Astrocyte (in vitro differentiated cells and primary cell): ENCODE measurements around the gene HOXD11. TPM values are rescaled to one million over a fixed set of nuclear protein-coding genes. Genes with fewer than 3 reads are reported as not detected.

Source experiments
- DNase-seq: peaks from one replicate; pipeline ENCODE4 v3.0.0-alpha.2; 2010; ENCODE audit warnings: low read depth
- FAIRE-seq: peaks from 2 replicates; lab custom pipeline; 2011; peaks lifted over from hg19 to GRCh38; lab: Jason Lieb, UNC
- H2AFZ ChIP-seq: 2 replicates; pipeline ENCODE4 v1.6.0; 2012; ENCODE audit warnings: low read depth, low read length, inconsistent platforms
- H3K27ac ChIP-seq: 2 replicates; pipeline ENCODE4 v1.5.1; 2011; ENCODE audit warnings: low read depth, low read length, inconsistent platforms
- H3K27me3 ChIP-seq: 2 replicates; pipeline ENCODE4 v1.6.0; 2011; ENCODE audit warnings: low read length, inconsistent platforms; ENCODE audit not compliant: insufficient read depth
- H3K36me3 ChIP-seq: 2 replicates; pipeline ENCODE4 v1.5.1; 2011; ENCODE audit warnings: low read length, inconsistent platforms; ENCODE audit not compliant: insufficient read depth
- H3K4me1 ChIP-seq: 2 replicates; pipeline ENCODE4 v1.5.1; 2011; ENCODE audit warnings: low read length, inconsistent platforms; ENCODE audit not compliant: insufficient read depth
- H3K4me2 ChIP-seq: 2 replicates; pipeline ENCODE4 v1.6.0; 2012; ENCODE audit warnings: low read length, inconsistent platforms
- H3K4me3 ChIP-seq: 2 replicates; pipeline ENCODE4 v1.5.1; 2011; ENCODE audit warnings: low read depth, mild to moderate bottlenecking, low read length, inconsistent platforms; ENCODE audit not compliant: insufficient read depth
- H3K79me2 ChIP-seq: 2 replicates; pipeline ENCODE4 v1.6.0; 2012; ENCODE audit warnings: mild to moderate bottlenecking, low read length, inconsistent platforms; ENCODE audit not compliant: insufficient read depth
- H3K9ac ChIP-seq: 2 replicates; pipeline ENCODE4 v1.6.0; 2012; ENCODE audit warnings: mild to moderate bottlenecking, low read length, inconsistent platforms
- H3K9me3 ChIP-seq: 2 replicates; pipeline ENCODE4 v1.5.1; 2012; ENCODE audit warnings: low read depth, mild to moderate bottlenecking, low read length, inconsistent platforms; ENCODE audit not compliant: insufficient read depth
- H4K20me1 ChIP-seq: 2 replicates; pipeline ENCODE4 v1.6.0; 2012; ENCODE audit warnings: low read length, inconsistent platforms; ENCODE audit not compliant: insufficient read depth
- H3K27ac Mint-ChIP-seq: one replicate; pipeline ENCODE4 v1.8.0; 2021; ENCODE audit warnings: mild to moderate bottlenecking, mixed read lengths; ENCODE audit not compliant: unreplicated experiment
- H3K27me3 Mint-ChIP-seq: one replicate; pipeline ENCODE4 v1.8.0; 2021; ENCODE audit warnings: low read depth, mixed read lengths; ENCODE audit not compliant: unreplicated experiment
- H3K36me3 Mint-ChIP-seq: one replicate; pipeline ENCODE4 v1.8.0; 2021; ENCODE audit warnings: low read depth, mixed read lengths; ENCODE audit not compliant: unreplicated experiment
- H3K4me1 Mint-ChIP-seq: one replicate; pipeline ENCODE4 v1.8.0; 2021; ENCODE audit warnings: low read depth, mixed read lengths; ENCODE audit not compliant: unreplicated experiment
- H3K4me3 Mint-ChIP-seq: one replicate; pipeline ENCODE4 v1.8.0; 2021; ENCODE audit warnings: mild to moderate bottlenecking, moderate library complexity, mixed read lengths; ENCODE audit not compliant: unreplicated experiment
- H3K9me3 Mint-ChIP-seq: one replicate; pipeline ENCODE4 v1.8.0; 2021; ENCODE audit warnings: mild to moderate bottlenecking, mixed read lengths; ENCODE audit not compliant: unreplicated experiment
- EZH2 ChIP-seq: IDR thresholded peaks from 2 replicates; pipeline ENCODE4 v1.6.1; 2012; ENCODE audit warnings: mild to moderate bottlenecking, low read length, inconsistent platforms; ENCODE audit not compliant: insufficient read depth
- total RNA-seq: library from RNA; stranded (reverse); gene quantifications from 2 replicates; pipeline ENCODE4 v1.2.1, GENCODE V29; 2021
- TF ChIP-seq, protein P1 (sequence below): IDR thresholded peaks from 2 replicates; pipeline ENCODE4 v1.5.1; 2011; ENCODE audit warnings: low read depth, mild to moderate bottlenecking, inconsistent platforms, low read length, moderate library complexity; ENCODE audit not compliant: insufficient read depth

HOXD11 gene
- total RNA-seq, 1 donor from 2014 or later = not detected

DNA sequence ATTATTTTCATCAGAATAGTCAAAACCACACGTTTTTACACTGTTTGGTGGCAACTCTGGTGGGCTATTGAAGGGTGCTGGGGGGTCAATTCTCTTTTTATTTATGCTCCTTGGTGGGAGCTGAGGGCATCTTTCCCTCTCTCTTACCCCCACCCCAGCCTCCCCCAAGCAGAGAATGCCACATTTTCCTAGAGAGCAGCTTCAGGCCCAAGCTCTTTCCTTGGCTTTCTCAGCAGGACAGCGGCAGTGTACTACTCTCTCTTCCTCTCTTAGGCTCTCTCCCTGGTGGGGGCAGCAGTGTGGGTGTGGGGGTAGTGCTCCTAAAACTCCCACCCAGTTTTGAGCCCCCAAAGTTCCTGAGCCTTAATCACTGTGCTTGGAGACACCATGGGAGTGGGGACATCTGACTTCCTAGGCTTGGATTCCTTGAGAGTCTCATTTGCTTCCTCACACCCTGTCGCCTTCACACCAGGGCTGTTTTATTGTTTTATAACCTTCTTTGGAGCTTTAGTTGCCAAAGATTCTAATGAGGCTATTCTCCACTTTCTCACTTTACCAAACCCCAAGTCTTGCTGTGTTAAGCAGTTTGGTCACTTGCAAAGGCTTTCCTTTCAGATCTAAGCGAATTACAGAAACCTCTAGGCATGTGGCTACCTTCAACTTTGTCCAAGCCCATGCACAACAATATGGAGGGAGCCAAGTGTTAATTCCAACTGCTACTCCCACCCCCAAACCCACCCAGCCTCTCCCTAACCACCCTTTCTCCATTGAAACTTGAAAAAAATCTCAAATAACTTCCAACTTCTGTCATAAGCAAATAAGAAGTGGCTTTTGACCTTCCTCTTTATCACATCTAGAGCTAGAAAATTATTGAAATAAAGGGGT is 38.2 kb downstream of the HOXD11 start:
- Histone ChIP-seq H3K27me3 (peaks cover 79% of the 10 kb centered on the region), H3K4me3 (no peak overlapping the region), H2AFZ (no peak overlapping the region), H3K36me3 (no peaks in the 10 kb centered on the region), H3K9me3 (no peaks in the 10 kb centered on the region), H3K4me2 (no peak overlapping the region), H4K20me1 (no peaks in the 10 kb centered on the region), H3K79me2 (no peaks in the 10 kb centered on the region), H3K9ac (no peak overlapping the region), H3K4me1 (peaks cover 5% of the 10 kb centered on the region), H3K27ac (no peak overlapping the region)
- TF ChIP-seq EZH2 = no peak
- TF ChIP-seq, protein P1, sequence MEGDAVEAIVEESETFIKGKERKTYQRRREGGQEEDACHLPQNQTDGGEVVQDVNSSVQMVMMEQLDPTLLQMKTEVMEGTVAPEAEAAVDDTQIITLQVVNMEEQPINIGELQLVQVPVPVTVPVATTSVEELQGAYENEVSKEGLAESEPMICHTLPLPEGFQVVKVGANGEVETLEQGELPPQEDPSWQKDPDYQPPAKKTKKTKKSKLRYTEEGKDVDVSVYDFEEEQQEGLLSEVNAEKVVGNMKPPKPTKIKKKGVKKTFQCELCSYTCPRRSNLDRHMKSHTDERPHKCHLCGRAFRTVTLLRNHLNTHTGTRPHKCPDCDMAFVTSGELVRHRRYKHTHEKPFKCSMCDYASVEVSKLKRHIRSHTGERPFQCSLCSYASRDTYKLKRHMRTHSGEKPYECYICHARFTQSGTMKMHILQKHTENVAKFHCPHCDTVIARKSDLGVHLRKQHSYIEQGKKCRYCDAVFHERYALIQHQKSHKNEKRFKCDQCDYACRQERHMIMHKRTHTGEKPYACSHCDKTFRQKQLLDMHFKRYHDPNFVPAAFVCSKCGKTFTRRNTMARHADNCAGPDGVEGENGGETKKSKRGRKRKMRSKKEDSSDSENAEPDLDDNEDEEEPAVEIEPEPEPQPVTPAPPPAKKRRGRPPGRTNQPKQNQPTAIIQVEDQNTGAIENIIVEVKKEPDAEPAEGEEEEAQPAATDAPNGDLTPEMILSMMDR = no peak
- Mint-ChIP-seq H3K9me3 (peaks cover 46% of the 10 kb centered on the region), H3K27ac (no peak overlapping the region), H3K27me3 (peaks cover 94% of the 10 kb centered on the region), H3K4me3 (no peak overlapping the region), H3K36me3 (peaks cover 3% of the 10 kb centered on the region), H3K4me1 (no peaks in the 10 kb centered on the region)
- no peak for DNase-seq
- FAIRE-seq = no peak

DNA sequence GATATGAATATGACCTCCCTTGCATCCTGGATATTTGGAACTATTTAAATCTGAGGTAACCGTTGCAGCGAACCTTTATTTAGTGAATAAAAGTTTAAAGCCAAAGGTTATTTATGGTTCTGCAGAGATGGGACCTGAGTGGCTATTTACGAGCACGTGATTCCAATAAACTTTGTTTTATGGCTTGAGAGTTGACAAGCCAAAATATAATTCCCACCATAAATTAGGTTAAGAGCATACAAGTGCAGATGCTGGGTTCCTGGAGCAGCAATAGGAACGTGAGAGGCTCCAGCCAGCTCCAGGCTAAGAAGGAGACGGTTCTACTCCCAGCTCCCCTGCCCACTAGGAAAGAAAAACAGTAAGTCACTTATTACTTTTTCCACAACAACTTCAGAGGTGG is 39.0 kb downstream of the HOXD11 start:
- Mint-ChIP-seq H3K27ac (no peak overlapping the region), H3K4me3 (no peak overlapping the region), H3K4me1 (no peaks in the 10 kb centered on the region), H3K36me3 (peaks cover 3% of the 10 kb centered on the region), H3K9me3 (peaks cover 48% of the 10 kb centered on the region), H3K27me3 (peaks cover 97% of the 10 kb centered on the region)
- FAIRE-seq = no peak
- DNase-seq = no peak
- H3K4me3 ChIP-seq = no peak overlapping the region
- no peak overlapping the region for H3K27ac ChIP-seq
- H3K9me3 ChIP-seq = no peaks in the 10 kb centered on the region
- no peaks in the 10 kb centered on the region for H3K79me2 ChIP-seq
- no peak for TF ChIP-seq EZH2
- TF ChIP-seq, protein P1 = no peak
- H3K9ac ChIP-seq = no peak overlapping the region
- H3K4me1 ChIP-seq = no peaks in the 10 kb centered on the region
- no peak overlapping the region for H3K4me2 ChIP-seq
- no peak overlapping the region for H2AFZ ChIP-seq
- H3K36me3 ChIP-seq = no peaks in the 10 kb centered on the region
- H3K27me3 ChIP-seq = peaks cover 79% of the 10 kb centered on the region
- no peaks in the 10 kb centered on the region for H4K20me1 ChIP-seq

DNA sequence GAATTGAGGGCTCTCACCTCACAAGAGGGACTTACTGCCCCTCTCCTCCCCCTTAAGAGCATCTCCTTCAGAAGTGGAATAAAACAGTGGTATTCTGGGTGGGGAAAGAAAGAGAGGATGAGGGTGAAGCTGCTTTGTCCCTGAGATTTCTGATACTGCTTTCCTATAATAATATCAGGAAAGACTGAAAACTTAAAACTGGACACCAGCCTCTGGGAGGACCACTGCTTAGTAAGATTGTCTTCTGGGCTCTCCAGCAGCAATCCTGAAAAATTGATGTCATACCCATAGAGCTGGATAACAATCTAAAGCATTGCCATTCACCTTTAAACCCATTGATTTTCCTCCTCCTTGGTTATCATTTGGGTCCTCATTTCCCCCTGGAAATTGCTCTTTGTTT is 39.6 kb downstream of the HOXD11 start:
- Mint-ChIP-seq H3K27ac (no peak overlapping the region), H3K9me3 (peaks cover 48% of the 10 kb centered on the region), H3K4me1 (no peaks in the 10 kb centered on the region), H3K4me3 (no peak overlapping the region), H3K36me3 (peaks cover 2% of the 10 kb centered on the region), H3K27me3 (peaks cover 97% of the 10 kb centered on the region)
- no peak for DNase-seq
- H3K9ac ChIP-seq = no peak overlapping the region
- H3K79me2 ChIP-seq = no peaks in the 10 kb centered on the region
- no peak for TF ChIP-seq EZH2
- TF ChIP-seq, protein P1 = no peak
- H2AFZ ChIP-seq = no peak overlapping the region
- no peak for FAIRE-seq
- H4K20me1 ChIP-seq = no peaks in the 10 kb centered on the region
- H3K4me2 ChIP-seq = no peak overlapping the region
- peaks cover 79% of the 10 kb centered on the region for H3K27me3 ChIP-seq
- H3K9me3 ChIP-seq = no peaks in the 10 kb centered on the region
- H3K4me1 ChIP-seq = no peaks in the 10 kb centered on the region
- H3K27ac ChIP-seq = no peak overlapping the region
- no peaks in the 10 kb centered on the region for H3K36me3 ChIP-seq
- H3K4me3 ChIP-seq = no peak overlapping the region
